IMR-90 (cell line): ENCODE results near the gene IQSEC1. TPM values are rescaled to one million over a fixed set of nuclear protein-coding genes. Genes with fewer than 3 reads are reported as not detected.

Experiments
- ATAC-seq: fragments of 200-7000 bp; cut with Tn5 transposase; 2 replicates; pipeline ENCODE4 v1.9.1; 2020; ENCODE audit warnings: low read depth, mild to moderate bottlenecking, moderate library complexity
- BruUV-seq: library from RNA; stranded (reverse); fragments of 400-500 nt; replicated peaks from 2 replicates; lab custom pipeline; 2021; lab: Mats Ljungman, UMichigan
- CTCF ChIA-PET: fragments of 300-600 bp; formaldehyde crosslinking; extraction: SDS; loops from one replicate; lab custom pipeline; 2021; ENCODE audit warnings: antibody characterized with exemption; lab: Yijun Ruan, JAX
- POLR2A ChIA-PET: fragments of 300-600 bp; sonication (Branson Sonifier 250); formaldehyde crosslinking; loops from one replicate; lab custom pipeline; 2022; ENCODE audit warnings: antibody characterized with exemption; ENCODE audit not compliant: unreplicated experiment; lab: Charles Lee
- DNase-seq: peaks from one replicate; pipeline ENCODE4 v3.0.0; 2013
- H2AFZ ChIP-seq: replicated peaks from 2 replicates; pipeline ENCODE3; 2013; ENCODE audit warnings: low read length, mild to moderate bottlenecking; ENCODE audit not compliant: poor library complexity
- H2AK5ac ChIP-seq: 2 replicates; pipeline ENCODE4 v1.6.1; 2013; ENCODE audit warnings: low read depth, low read length, inconsistent platforms
- H2AK9ac ChIP-seq: replicated peaks from 2 replicates; pipeline ENCODE3; 2013; ENCODE audit warnings: mild to moderate bottlenecking, low read depth, low read length, moderate library complexity; ENCODE audit not compliant: poor library complexity
- H2BK120ac ChIP-seq: 2 replicates; pipeline ENCODE4 v1.6.1; 2013; ENCODE audit warnings: low read depth, low read length, inconsistent platforms
- H2BK15ac ChIP-seq: 3 replicates; pipeline ENCODE4 v1.6.1; 2013; ENCODE audit warnings: low read depth, low read length, inconsistent platforms
- H2BK20ac ChIP-seq: 2 replicates; pipeline ENCODE4 v1.6.1; 2013; ENCODE audit warnings: low read depth, mild to moderate bottlenecking, inconsistent platforms, low read length, moderate library complexity
- H2BK5ac ChIP-seq: 2 replicates; pipeline ENCODE4 v1.6.1; 2013; ENCODE audit warnings: mild to moderate bottlenecking, low read depth, low read length, inconsistent platforms; ENCODE audit not compliant: poor library complexity, severe bottlenecking
- H3K14ac ChIP-seq: replicated peaks from 2 replicates; pipeline ENCODE4 v1.6.1; 2013; ENCODE audit warnings: low read depth, low read length, inconsistent platforms
- H3K18ac ChIP-seq: 2 replicates; pipeline ENCODE4 v1.6.1; 2013; ENCODE audit warnings: low read depth, low read length, control low read depth
- H3K23ac ChIP-seq: 2 replicates; pipeline ENCODE4 v1.6.1; 2013; ENCODE audit warnings: low read depth, low read length, inconsistent platforms
- H3K27ac ChIP-seq: 2 replicates; pipeline ENCODE4 v1.5.1; 2013; ENCODE audit warnings: mild to moderate bottlenecking, control low read depth, low read length; ENCODE audit not compliant: insufficient read depth
- H3K27me3 ChIP-seq: 2 replicates; pipeline ENCODE4 v1.6.1; 2013; ENCODE audit warnings: low read length; ENCODE audit not compliant: control insufficient read depth, insufficient read depth
- H3K36me3 ChIP-seq: 2 replicates; pipeline ENCODE4 v1.6.1; 2013; ENCODE audit warnings: low read length, mixed read lengths; ENCODE audit not compliant: control insufficient read depth, insufficient read depth
- H3K4ac ChIP-seq: 2 replicates; pipeline ENCODE4 v1.6.1; 2013; ENCODE audit warnings: low read depth, low read length, inconsistent platforms
- H3K4me1 ChIP-seq: 2 replicates; pipeline ENCODE4 v1.6.1; 2013; ENCODE audit warnings: low read length, mixed read lengths; ENCODE audit not compliant: control insufficient read depth, insufficient read depth
- H3K4me2 ChIP-seq: 2 replicates; pipeline ENCODE4 v1.6.1; 2013; ENCODE audit warnings: low read depth, mild to moderate bottlenecking, control low read depth, low read length, moderate library complexity
- H3K4me3 ChIP-seq: 2 replicates; pipeline ENCODE4 v1.5.1; 2013; ENCODE audit warnings: low read depth, mild to moderate bottlenecking, control low read depth, low read length, moderate library complexity; ENCODE audit not compliant: insufficient read depth
- H3K56ac ChIP-seq: 2 replicates; pipeline ENCODE4 v1.6.1; 2013; ENCODE audit warnings: low read length, inconsistent platforms; ENCODE audit not compliant: insufficient read depth; ENCODE audit errors: extremely low read depth
- H3K79me1 ChIP-seq, 2 experiments: 2 replicates each; pipeline ENCODE4 v1.6.1; 2013; ENCODE audit warnings: low read length in 2 of 2, inconsistent platforms in 1 of 2, low read depth in 1 of 2
- H3K9ac ChIP-seq: 2 replicates; pipeline ENCODE4 v1.6.1; 2013; ENCODE audit warnings: low read depth, low read length, control low read depth
- H3K9me1 ChIP-seq: 2 replicates; pipeline ENCODE4 v1.6.1; 2013; ENCODE audit warnings: low read length, inconsistent platforms; ENCODE audit not compliant: insufficient read depth
- H3K9me3 ChIP-seq: 2 replicates; pipeline ENCODE4 v1.6.1; 2013; ENCODE audit warnings: low read length; ENCODE audit not compliant: control insufficient read depth, insufficient read depth
- H4K20me1 ChIP-seq: 2 replicates; pipeline ENCODE4 v1.6.1; 2013; ENCODE audit warnings: low read length, inconsistent platforms; ENCODE audit not compliant: insufficient read depth
- H4K5ac ChIP-seq: 2 replicates; pipeline ENCODE4 v1.6.1; 2013; ENCODE audit warnings: mild to moderate bottlenecking, low read depth, low read length, control low read depth
- H4K8ac ChIP-seq, 2 experiments: 2 replicates each; pipeline ENCODE4 v1.6.1; 2013; ENCODE audit warnings: low read depth in 2 of 2, low read length in 2 of 2, control low read depth in 1 of 2, inconsistent platforms in 1 of 2
- H4K91ac ChIP-seq: 2 replicates; pipeline ENCODE4 v1.6.1; 2013; ENCODE audit warnings: low read depth, low read length, inconsistent platforms; ENCODE audit not compliant: insufficient read depth
- BHLHE40 ChIP-seq: fragments of 150-350 bp; IDR thresholded peaks from 2 replicates; pipeline ENCODE4 v1.6.1; 2016; ENCODE audit warnings: mild to moderate bottlenecking, low read depth, low read length
- CEBPB ChIP-seq: IDR thresholded peaks from 2 replicates; pipeline ENCODE4 v1.6.1; 2012; ENCODE audit warnings: low read depth, low read length, improper control_type of control experiment
- CHD1 ChIP-seq: IDR thresholded peaks from 2 replicates; pipeline ENCODE4 v1.6.1; 2012; ENCODE audit warnings: low read depth, low read length, improper control_type of control experiment
- FOS ChIP-seq: fragments of 150-350 bp; IDR thresholded peaks from 2 replicates; pipeline ENCODE4 v1.6.1; 2016; ENCODE audit warnings: low read depth, low read length
- MAFK ChIP-seq: IDR thresholded peaks from 2 replicates; pipeline ENCODE4 v1.6.1; 2012; ENCODE audit warnings: low read depth, low read length, improper control_type of control experiment
- MXI1 ChIP-seq: IDR thresholded peaks from 2 replicates; pipeline ENCODE4 v1.6.1; 2012; ENCODE audit warnings: low read depth, mild to moderate bottlenecking, low read length, moderate library complexity, borderline replicate concordance
- NFE2L2 ChIP-seq: fragments of 150-350 bp; IDR thresholded peaks from 2 replicates; pipeline ENCODE4 v1.6.1; 2016; ENCODE audit warnings: low read depth, mild to moderate bottlenecking, low read length
- POLR2A ChIP-seq: IDR thresholded peaks from 2 replicates; pipeline ENCODE4 v1.6.1; 2012; ENCODE audit warnings: mild to moderate bottlenecking, low read depth, low read length
- RAD21 ChIP-seq: IDR thresholded peaks from 2 replicates; pipeline ENCODE4 v1.6.1; 2012; ENCODE audit warnings: low read length, improper control_type of control experiment
- RCOR1 ChIP-seq: IDR thresholded peaks from 2 replicates; pipeline ENCODE4 v1.6.1; 2012; ENCODE audit warnings: mild to moderate bottlenecking, low read length, improper control_type of control experiment; ENCODE audit not compliant: insufficient replicate concordance
- RFX5 ChIP-seq: IDR thresholded peaks from 2 replicates; pipeline ENCODE4 v1.8.0; 2012; ENCODE audit warnings: low read depth, mild to moderate bottlenecking, low read length, moderate library complexity
- SMC3 ChIP-seq: fragments of 150-350 bp; IDR thresholded peaks from 2 replicates; pipeline ENCODE4 v1.6.1; 2016; ENCODE audit warnings: low read depth, mild to moderate bottlenecking, antibody characterized with exemption, low read length, moderate library complexity
- WGBS, 2 experiments: methylation state at CpG; one replicate each; pipeline versions ENCODE4 v1.1.5 to v1.1.7; 2013; ENCODE audit warnings: missing lambda C conversion rate in 2 of 2; ENCODE audit not compliant: insufficient read length in 1 of 2; ENCODE audit errors: extremely low coverage in 2 of 2; 5-methylcytosine and 5-hydroxymethylcytosine counted together
- dilution Hi-C: fragments of 300-500 bp; cut with HindIII; formaldehyde crosslinking; loops from one replicate; pipeline ENCODE4 v1.14.3; 2018; ENCODE audit warnings: low sequenced_read_pairs; ENCODE audit not compliant: unreplicated experiment
- in situ Hi-C: fragments of 300-500 bp; cut with MboI; formaldehyde crosslinking; loops from 3 replicates; pipeline ENCODE4 v1.14.3; 2019; ENCODE audit warnings: low sequenced_read_pairs, inconsistent platforms, mixed read lengths
- intact Hi-C: fragments of 100-400 bp; cut with micrococcal nuclease; formaldehyde crosslinking; loops from 2 replicates; pipeline ENCODE4 v1.10.0; 2022
- polyA plus RNA-seq, 3 experiments: library from polyadenylated mRNA; depleted of rRNA; stranded (reverse); fragments of >200 nt; gene quantifications; 2 replicates each; pipeline ENCODE4 v1.2.3, GENCODE V29; 2012; ENCODE audit warnings: low replicate concordance in 1 of 3
- total RNA-seq: library from RNA; depleted of rRNA; stranded (reverse); fragments of >200 nt; gene quantifications from 2 replicates; pipeline ENCODE4 v1.2.3, GENCODE V29; 2012
- TF ChIP-seq, protein P1 (sequence below): conservative IDR thresholded peaks from 2 replicates; pipeline ENCODE4 v1.5.1; 2012; ENCODE audit warnings: mild to moderate bottlenecking, low read depth, low read length, improper control_type of control experiment
- TF ChIP-seq, protein P2 (sequence below): fragments of 150-350 bp; IDR thresholded peaks from 2 replicates; pipeline ENCODE4 v1.6.1; 2017; ENCODE audit warnings: mild to moderate bottlenecking, antibody characterized with exemption, low read length, low read depth
- TF ChIP-seq, protein P3 (sequence below): fragments of 150-350 bp; IDR thresholded peaks from 2 replicates; pipeline ENCODE4 v1.6.1; 2016; ENCODE audit warnings: low read depth, mild to moderate bottlenecking, low read length, moderate library complexity, borderline replicate concordance

The IQSEC1 gene
- total and polyA plus RNA-seq, 2 of the 4 experiments (the other 2 are of a cell fraction): 5.9 to 11.9 TPM

DNA sequence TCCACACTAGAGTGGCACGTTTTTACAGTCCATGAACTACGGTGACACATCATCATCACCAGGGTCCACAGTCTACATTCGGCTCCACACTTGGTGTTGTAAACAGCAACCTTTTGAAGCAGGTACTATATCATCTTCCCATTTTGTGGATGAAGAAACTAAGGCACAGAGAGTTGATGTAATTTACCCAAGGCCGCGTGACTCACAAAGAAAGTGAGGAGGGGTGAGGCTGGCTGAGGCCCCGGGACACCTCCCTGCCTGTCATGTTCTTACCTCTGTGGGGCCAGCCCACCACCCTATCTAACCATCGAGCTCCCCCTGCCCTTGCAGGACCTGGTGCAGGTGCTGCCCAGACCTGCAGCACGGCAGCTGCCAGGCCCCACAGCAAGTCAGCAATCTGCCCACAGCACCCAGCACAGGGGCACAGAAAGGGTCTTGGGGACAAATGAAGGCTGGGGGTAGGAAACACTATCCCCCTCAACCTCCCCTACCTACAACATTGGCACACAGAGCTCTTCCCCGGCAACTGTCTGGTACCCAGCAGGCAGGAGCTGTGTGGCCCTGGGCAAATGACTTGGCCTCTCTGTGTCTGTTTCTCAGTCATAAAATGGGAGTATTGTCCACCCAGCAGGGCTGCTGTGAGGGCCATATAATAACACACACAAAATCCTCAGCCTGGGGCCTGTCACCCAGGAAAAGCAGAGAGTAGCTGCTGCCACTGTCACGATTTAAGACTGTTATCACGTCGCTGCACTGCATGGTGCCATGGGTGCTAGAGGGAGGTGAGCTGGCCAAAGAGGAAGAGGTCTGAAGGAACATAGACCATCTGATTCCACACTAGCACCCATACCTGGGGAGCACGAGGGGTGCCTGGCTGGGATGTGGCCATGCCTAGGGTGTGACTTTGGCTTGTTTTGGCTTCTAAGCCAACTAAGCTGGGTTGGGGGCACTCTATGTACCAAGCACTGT, 115.1 kb downstream of the IQSEC1 start:
- Histone ChIP-seq H2BK15ac (no peak overlapping the region), H3K4me2 (no peak overlapping the region), H3K36me3 (no peaks in the 10 kb centered on the region; the same call in 1 of the 2 replicates), H3K79me1 (peaks cover 29 to 85% of the 10 kb centered on the region in 2 experiments), H4K20me1 (peaks cover 83% of the 10 kb centered on the region), H3K9ac (no peak overlapping the region), H2BK20ac (no peak overlapping the region), H3K4me1 (peaks cover 9% of the 10 kb centered on the region; the same call in 1 of the 2 replicates), H4K5ac (no peak overlapping the region), H4K91ac (no peak overlapping the region), H2AK9ac (no peak overlapping the region), H3K27me3 (no peaks in the 10 kb centered on the region), H3K4me3 (no peak overlapping the region), H2BK120ac (no peak overlapping the region), H4K8ac (no peak overlapping the region), H3K56ac (no peak overlapping the region), H3K27ac (no peak overlapping the region), H2BK5ac (no peak overlapping the region), H3K14ac (no peak overlapping the region), H3K9me3 (no peaks in the 10 kb centered on the region), H3K18ac (no peak overlapping the region), H3K23ac (no peak overlapping the region), H3K9me1 (peaks cover 30% of the 10 kb centered on the region), H2AK5ac (no peak overlapping the region), H3K4ac (no peak overlapping the region), H2AFZ (no peak overlapping the region)
- in situ Hi-C loops: no loop called here
- ChIA-PET CTCF (no interaction called here), POLR2A (no interaction called here)
- intact Hi-C loops: no loop called here
- DNase-seq: no peak
- BruUV-seq: no TSS peak
- dilution Hi-C loops: no loop called here
- no peak for ATAC-seq
- WGBS, 2 experiments: no CpG with 5 or more reads among the region's 13 CpGs
- TF ChIP-seq SMC3 (no peak), FOS (no peak), CEBPB (no peak), MAFK (no peak), POLR2A (no peak), CHD1 (no peak), RCOR1 (no peak), RAD21 (no peak), MXI1 (no peak), BHLHE40 (no peak), NFE2L2 (no peak), RFX5 (no peak)
- TF ChIP-seq, protein P1, sequence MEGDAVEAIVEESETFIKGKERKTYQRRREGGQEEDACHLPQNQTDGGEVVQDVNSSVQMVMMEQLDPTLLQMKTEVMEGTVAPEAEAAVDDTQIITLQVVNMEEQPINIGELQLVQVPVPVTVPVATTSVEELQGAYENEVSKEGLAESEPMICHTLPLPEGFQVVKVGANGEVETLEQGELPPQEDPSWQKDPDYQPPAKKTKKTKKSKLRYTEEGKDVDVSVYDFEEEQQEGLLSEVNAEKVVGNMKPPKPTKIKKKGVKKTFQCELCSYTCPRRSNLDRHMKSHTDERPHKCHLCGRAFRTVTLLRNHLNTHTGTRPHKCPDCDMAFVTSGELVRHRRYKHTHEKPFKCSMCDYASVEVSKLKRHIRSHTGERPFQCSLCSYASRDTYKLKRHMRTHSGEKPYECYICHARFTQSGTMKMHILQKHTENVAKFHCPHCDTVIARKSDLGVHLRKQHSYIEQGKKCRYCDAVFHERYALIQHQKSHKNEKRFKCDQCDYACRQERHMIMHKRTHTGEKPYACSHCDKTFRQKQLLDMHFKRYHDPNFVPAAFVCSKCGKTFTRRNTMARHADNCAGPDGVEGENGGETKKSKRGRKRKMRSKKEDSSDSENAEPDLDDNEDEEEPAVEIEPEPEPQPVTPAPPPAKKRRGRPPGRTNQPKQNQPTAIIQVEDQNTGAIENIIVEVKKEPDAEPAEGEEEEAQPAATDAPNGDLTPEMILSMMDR: no peak
- TF ChIP-seq, protein P2, sequence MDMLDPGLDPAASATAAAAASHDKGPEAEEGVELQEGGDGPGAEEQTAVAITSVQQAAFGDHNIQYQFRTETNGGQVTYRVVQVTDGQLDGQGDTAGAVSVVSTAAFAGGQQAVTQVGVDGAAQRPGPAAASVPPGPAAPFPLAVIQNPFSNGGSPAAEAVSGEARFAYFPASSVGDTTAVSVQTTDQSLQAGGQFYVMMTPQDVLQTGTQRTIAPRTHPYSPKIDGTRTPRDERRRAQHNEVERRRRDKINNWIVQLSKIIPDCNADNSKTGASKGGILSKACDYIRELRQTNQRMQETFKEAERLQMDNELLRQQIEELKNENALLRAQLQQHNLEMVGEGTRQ: no peak
- TF ChIP-seq, protein P3, sequence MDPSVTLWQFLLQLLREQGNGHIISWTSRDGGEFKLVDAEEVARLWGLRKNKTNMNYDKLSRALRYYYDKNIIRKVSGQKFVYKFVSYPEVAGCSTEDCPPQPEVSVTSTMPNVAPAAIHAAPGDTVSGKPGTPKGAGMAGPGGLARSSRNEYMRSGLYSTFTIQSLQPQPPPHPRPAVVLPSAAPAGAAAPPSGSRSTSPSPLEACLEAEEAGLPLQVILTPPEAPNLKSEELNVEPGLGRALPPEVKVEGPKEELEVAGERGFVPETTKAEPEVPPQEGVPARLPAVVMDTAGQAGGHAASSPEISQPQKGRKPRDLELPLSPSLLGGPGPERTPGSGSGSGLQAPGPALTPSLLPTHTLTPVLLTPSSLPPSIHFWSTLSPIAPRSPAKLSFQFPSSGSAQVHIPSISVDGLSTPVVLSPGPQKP: no peak
